K562 (cell line): ENCODE measurements around the gene CYP2A6.

ENCODE experiments used
- CTCF ChIP-seq, 3 experiments: IDR thresholded peaks in 2 of 3; conservative IDR thresholded peaks in 1 of 3; 2 replicates each; pipeline ENCODE4 v1.5.1; 2011 to 2012; ENCODE audit warnings: low read length in 3 of 3, mild to moderate bottlenecking in 3 of 3, control low read depth in 2 of 3, improper control_type of control experiment in 1 of 3, inconsistent platforms in 1 of 3, low read depth in 1 of 3, mixed read lengths in 1 of 3, moderate library complexity in 1 of 3; ENCODE audit not compliant: insufficient read depth in 2 of 3
- GTF2F1 ChIP-seq: IDR thresholded peaks from 2 replicates; pipeline ENCODE4 v1.6.1; 2011; ENCODE audit warnings: low read depth, low read length, improper control_type of control experiment
- SETDB1 ChIP-seq: IDR thresholded peaks from one replicate; pipeline ENCODE4 v1.6.1; 2012; ENCODE audit warnings: low read length, control low read depth, inconsistent platforms
- TAF1 ChIP-seq: IDR thresholded peaks from 2 replicates; pipeline ENCODE4 v1.6.1; 2011; ENCODE audit warnings: mild to moderate bottlenecking, low read length, moderate library complexity; ENCODE audit not compliant: insufficient read depth, control insufficient read depth, severe bottlenecking; ENCODE audit errors: extremely low read depth

- TF ChIP-seq TAF1 (no peak), GTF2F1 (no peak), CTCF (IDR thresholded peaks at IDR 0.05 in 2 of 3, conservative IDR thresholded peaks at IDR 0.05 in 1 of 3; ENCODE audit: insufficient read depth in 2 of 3, low read depth in 1 of 3, low read length in 3 of 3) (no peak), SETDB1 (no peak)
Measured at GRCh38 chr19:40831502-40832430, 18.5 kb downstream of the CYP2A6 start.
